Ramos (cell line): ENCODE measurements around the gene SCYL3.
"Not testable (repeated sequence)": the region's sequence is repeated elsewhere in the genome, so short reads cannot be mapped to it uniquely, and the experiment has no call there.

Experiments used
- in situ Hi-C: fragments of 300-500 bp; cut with MboI; formaldehyde crosslinking; loops from one replicate; pipeline ENCODE4 v1.14.3; 2022; ENCODE audit warnings: low sequenced_read_pairs; ENCODE audit not compliant: unreplicated experiment

The SCYL3 gene

DNA sequence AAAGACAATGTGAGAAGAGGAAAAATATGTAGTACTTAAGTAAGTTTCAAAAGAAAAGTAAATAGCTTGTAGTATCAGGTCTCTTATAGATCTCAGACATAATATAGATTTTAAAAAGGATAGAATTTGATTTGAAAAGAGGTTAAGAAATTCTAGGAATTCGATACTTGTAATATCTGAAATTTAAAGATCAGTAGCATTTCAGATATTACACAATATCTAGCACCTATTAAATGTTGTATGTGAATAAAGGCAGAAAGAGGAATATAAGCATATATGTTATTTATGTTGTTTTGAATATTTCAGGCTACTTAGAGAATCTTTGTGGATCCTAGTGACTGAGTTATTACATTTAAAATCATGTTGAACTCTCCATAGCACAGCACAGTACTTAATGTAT lies 64.0 kb downstream of the SCYL3 start:
- in situ Hi-C loops, result no loop called here

DNA sequence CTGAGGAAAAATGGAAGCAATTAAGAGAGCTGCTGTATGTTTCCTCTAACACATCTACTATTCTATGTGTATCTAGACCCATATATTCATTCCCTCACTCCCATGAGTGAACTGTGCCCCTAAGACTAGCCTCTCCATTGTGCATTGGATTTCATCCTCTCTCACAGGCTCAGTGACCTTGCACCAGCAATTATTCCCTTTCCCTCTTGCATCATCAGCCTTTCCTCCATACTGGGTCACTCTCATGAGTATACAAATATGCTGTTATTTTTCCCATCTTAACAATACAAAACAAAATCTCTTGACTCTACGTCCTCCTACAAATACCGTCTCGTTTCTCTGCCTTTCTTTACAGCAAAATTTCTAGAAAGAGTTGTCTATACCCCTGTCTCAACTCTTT lies 69.5 kb downstream of the SCYL3 start:
- in situ Hi-C loops, result no loop called here

DNA sequence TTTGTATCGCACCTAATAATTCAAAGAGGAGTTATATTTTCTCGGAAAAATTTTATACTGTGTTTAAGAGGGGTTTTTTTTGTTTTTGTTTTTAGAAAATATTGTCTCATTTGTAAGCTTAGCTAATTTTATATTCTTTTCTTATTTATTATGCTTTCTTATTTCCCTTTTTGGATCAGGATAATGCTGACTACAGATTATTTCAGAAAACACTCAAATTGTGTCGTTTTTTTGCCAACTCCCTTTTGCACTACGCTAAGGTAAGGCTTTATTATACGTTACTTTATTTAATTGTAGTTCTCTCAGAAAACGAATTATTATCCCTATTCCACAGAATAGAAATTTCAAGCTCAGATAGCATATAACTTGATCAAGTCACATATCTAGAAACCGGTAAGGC lies 72.2 kb downstream of the SCYL3 start:
- in situ Hi-C loops, result no loop called here

DNA sequence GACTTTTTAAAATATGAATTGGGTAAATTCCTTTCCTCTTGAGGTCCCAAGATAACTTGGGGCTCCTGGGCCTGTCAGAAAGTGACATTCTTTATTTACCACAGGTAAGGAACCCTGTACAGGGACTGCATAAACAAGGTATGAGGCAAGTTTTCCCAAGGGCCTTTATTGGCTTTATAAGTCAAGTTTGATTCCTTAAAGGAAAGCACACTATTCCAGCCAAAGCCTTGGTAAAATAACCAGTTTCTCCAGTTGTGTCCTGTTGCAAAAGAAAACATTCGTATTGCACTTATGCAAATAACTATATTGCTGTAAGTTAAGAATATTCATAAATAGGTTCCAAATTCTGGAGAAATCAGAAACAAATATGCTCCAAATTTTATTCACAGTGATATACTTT lies 77.1 kb downstream of the SCYL3 start:
- in situ Hi-C loops, result no loop called here

DNA sequence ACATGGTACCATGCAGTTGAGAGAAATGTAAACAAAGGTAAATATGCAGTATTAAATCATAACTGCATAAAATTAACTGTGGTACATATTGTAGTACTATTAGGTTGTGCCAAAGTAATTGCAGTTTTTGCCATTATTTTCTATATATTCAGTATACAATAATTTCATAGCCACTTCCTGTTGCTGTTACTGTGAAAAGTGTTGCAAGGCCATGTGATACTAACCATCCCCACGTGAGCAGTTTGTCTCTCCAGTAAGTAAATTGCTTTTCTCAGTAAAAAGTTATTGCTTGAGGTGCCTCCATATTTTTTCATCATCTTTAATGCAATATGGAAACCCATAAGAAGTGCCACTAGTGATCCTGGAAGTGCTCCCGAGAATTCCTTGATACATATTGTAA lies 79.4 kb downstream of the SCYL3 start:
- in situ Hi-C loops, result no loop called here

DNA sequence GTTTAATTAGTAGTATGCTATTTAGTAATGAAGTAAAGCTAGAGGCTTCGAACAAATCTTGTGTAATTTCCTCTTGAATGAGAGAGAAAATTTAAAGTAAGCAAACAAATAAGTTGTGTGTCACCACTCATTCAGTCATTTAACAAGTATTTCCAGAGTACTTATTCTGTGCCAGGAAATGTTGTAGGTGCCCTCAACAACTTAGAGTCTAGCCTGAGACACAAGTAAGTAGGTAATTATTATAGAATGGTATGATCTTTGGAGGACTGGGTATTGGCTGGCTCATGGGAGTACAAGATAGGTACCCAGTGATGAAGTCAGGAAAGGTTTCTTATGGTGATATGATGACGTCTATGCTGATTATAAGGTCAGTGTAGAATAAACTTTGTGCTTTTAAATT lies 81.6 kb downstream of the SCYL3 start:
- in situ Hi-C loops, result no loop called here

DNA sequence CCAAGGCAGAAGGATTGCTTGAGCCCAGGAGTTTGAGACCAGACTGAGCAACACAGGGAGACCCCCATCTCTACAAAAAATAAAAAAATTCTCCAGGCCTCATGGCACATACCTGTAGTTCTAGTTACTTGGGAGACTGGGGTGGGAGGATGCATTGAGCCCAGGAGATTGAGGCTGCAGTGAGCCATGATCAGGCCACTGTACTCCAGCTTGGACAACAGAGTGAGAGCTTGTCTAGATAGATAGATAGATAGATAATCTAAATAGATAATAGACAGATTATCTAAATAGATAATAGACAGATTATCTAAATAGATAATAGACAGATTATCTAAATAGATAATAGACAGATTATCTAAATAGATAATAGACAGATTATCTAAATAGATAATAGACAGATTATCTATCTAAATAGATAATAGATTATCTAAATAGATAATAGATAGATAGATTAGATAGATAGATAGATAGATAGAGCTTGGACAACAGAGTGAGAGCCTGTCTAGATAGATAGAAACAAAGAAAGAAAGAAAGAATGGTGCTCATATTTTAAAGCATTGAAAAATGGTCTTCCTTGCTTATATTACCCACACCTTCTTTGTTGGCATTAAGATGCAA lies 82.2 kb downstream of the SCYL3 start:
- in situ Hi-C loops, result not testable (repeated sequence)

DNA sequence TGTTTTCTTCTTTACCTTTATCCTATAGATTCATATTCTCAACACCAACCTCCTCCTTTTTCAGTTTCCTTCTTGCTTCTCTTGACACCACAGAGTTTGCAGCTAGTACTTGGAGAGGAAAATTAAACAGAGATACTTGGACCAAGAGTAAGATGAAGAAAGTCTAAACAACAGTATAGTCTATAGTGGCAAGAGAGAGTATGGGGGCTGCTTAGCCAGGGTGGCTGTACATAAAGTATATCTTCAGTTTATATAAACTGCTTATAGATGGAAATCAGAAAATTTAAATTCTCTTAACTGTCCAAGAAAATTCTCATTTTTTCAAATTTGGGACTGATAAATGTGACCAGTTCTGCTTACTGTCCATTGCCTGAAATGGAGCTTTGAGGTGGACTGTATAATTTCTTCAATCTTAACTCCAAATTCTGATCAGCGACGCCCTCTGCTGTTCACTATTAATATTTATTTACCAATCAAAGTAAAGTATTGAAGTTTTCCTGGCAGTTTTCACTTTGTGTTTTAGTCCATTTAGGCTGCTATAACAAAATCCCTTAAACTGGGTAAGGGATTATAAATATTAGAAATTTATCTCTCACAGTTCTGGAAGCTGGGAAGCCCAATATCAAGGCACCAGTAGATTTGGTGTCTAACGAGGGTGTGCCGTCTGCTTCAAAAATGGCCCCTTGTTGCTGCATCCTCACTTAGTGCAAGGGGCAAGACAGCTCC lies 84.2 kb downstream of the SCYL3 start:
- in situ Hi-C loops, result no loop called here

DNA sequence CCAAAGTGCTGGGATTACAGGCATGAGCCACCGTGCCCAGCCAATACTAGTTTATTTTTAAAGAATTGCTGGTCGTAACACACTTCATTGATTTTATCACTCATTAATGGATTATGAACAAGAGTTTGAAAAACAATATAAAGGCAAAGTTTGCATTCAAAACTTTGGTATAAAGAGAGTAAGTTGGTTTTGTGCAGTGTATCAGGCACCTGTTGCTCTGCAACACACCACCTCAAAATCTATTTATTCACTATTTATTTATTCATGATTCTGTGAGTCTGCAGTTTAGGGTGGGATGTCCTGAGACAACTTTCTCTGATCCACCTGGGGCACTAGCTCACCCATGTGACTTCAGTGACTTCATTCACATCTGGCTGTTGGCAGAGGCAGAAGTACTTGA lies 88.8 kb downstream of the SCYL3 start:
- in situ Hi-C loops, result no loop called here

DNA sequence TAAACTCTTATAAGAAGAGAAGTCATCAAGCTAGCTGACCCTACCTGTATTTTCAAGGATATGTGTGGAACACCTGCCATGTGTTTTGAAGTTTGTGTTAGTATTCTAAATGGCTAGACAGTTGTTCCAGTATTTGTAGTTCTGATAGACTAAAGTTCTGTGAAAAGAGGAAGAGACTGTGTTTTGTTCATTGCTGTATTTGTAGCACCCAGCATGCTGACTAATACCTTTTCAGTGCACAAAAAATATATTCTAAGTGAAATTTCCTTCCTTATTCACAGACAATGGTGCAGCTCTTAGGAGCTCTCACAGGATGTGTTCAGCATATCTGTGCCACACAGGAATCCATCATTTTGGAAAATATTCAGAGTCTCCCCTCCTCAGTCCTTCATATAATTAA lies 90.8 kb downstream of the SCYL3 start:
- in situ Hi-C loops, result no loop called here
